Stimulated activated CD8-positive, alpha-beta memory T cell treated with anti-CD3 and anti-CD28 coated beads, Interleukin-4, amount 100 ng/mL, for 24 hours (primary cell): Measurements from ENCODE around the gene FGD2.

Source experiments
- DNase-seq: peaks from one replicate; pipeline ENCODE4 v3.0.0-alpha.2; 2020; ENCODE audit warnings: low read depth

FGD2 gene

DNA sequence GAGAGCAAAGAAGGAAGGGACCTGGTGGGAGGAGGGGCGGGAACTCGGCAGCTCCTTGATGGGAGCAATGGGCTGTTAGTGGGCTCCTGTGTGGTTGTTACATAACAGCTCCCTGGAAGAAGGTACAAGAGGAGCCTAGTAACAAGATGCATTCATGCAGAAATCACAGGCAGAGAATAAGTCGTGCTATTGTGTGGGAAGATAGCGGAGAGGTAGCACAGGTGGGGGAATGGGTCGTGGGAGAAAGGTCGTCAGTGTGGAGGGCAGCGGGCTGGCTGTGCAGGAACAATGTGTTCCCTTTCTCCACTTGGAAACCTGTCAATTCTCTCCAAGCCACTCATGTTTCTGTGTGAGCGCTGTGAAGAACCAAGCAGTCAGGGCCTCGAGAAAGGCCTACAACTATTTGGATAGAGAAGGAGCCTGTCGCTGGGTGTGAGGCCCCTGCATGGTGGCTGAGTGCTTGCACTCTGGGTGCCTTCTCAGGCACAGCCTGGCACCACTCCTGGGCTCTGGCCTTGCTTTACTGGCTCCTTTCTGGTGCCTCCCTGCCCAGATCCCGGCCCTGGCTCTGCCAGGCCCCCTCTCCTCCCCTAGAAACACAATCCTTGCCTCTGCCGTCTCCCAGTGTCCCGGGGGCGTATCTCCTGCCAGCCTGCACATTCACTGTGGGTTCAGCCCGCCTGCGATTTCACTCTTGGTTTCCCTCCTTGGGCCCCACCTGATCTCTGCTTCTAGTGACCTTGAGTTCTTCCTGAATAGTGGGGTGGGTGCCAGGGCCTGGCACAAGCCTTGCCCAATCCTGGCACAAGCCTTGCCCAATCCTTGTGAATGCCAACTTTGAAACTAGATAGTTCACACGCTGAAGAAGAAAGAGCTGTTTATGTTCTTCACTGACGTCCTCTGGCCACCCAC lies 7.4 kb upstream of the FGD2 start:
- DNase-seq = no peak

DNA sequence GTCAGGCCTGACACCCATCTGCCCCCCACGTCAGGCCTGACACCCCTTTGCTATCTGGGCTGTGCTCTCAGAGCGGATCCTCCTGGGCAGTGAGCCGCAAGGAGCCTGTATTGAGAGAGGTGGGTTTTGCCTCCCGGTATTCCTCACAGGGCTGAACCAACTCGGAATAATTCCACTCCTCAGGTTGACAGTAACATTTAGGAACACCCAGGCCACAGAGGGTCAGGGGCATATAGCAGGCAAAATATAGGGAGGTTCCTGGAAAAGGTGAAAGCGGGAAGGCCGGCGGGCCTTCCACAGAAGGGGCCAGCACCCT lies 6.8 kb upstream of the FGD2 start:
- DNase-seq = no peak

DNA sequence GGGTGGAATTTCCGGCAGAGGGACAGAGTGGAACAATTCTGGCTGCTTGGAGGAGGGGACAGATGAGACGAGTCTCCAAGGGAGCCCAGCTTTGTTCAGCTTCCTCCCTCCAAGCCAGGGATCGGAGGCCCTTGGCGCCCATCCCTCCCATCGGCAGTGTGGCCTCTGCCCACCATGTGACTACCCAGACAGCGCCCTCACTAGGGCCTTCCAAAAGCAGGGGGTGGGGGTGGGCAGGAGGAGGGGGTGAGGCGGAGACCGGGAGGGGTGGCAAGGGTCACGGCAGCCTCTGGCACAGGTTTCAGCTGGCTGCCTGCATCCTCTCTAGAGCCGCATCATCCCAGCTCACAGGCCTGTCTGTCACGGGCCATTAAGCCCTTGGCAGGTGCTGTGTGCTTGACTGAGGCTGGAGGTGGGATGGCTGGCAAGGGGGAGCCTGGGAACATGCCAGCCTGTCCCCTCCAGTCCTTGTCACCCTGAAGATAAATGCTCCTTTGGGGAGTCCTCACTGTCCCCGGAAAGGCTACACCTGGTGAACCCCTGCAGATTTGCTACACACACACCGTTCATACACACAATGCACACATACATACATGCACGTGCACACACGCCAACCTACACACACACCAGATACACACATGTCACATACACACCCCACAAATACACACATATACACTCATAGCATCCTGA lies 6.2 kb upstream of the FGD2 start:
- DNase-seq = no peak

DNA sequence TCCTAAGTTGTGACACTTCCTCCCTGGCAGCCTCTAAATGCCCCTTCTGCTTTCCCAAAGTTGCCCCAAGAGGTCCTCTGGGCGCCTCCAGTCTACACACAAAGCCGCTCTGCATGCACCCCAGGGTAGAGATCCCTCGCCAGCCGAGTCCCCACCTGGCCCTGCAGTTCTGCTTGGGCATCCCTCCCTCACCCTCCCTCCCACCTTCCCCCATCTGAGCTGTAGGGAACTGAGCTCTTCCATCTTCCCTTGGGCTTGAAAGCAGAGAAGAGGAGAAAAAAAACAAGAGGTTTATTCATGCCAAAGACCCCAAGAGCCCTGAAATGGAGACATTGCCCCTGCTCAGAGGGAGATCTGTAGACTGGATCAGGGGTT lies 5.7 kb upstream of the FGD2 start:
- DNase-seq = no peak

DNA sequence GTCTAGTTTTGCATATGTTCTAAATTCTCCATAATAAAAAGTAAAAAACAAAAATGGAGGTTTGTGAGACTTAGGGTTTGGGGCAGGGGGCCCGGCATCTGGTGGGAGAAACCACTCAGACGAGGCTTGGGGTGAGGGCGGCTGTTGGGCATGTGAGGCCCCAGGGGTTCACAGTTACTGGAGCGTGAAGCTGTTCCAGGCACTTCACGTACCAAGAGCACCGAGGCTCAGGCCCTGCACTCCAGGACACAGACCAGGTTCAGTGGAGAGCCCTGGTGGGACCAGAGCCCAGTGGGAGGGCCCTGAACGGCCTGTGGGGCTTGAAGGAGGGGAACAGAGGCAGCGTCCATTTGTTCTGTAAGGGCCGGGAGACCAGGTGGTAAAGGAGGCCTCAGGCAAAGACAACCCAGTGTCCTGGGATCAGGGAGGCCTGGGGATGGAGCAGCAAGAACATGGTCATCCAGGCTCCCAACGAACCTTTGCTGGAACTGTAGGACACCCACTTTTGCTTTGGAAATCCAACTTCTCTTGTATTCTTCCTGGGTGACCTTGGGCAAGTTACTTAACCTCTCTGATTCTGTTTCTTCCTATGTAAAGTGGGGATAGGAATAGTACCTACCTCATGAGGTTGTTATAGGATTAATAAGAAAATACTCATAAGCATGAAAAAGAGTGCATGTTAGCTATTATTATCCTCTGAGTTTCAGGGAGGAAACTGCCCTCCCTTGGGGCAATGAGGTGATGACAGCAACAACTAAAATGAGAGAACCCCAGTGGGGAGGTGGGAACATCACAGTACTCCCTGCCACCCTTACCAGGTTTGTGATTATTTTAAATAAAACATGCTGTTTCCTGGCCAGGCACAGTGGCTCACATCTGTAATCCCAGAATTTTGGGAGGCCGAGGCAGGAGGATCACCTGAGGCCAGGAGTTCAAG lies 1.1 kb upstream of the FGD2 start:
- no peak for DNase-seq

DNA sequence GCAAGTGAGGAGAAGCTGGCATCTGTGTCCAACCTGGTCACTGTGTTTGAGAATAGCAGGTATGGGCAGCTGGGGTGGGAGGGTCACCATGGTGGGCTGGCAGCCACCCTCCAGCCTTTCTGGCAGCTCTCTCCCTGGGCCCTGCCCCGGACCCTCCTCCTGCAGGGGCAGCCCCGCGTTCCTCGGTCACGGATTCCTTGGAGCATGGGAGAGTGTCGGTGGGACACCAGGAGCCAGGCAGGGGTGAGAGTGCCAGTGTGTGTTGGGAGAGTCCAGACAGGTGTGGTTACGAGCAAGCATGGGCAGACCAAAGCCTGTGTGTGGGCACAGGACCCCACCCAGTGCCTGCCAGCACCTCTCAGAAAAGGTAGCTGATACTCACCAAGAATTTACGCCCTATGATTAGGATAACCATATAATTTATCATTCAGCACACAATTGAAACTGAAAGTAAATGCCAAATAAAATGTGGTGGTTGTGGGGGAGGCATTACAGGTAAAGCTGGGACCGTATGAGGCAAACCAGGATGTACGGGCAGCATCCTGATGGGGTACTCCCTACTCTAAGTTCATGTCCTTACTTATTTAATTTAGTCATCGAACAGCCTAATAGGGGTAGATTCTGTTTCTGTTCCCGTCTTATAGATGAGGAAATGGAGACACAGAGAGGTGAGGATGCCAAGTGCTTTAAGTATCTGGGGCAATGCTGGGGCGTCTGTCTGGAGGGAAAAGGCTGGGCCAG lies 542 bp downstream of the FGD2 start:
- no peak for DNase-seq

DNA sequence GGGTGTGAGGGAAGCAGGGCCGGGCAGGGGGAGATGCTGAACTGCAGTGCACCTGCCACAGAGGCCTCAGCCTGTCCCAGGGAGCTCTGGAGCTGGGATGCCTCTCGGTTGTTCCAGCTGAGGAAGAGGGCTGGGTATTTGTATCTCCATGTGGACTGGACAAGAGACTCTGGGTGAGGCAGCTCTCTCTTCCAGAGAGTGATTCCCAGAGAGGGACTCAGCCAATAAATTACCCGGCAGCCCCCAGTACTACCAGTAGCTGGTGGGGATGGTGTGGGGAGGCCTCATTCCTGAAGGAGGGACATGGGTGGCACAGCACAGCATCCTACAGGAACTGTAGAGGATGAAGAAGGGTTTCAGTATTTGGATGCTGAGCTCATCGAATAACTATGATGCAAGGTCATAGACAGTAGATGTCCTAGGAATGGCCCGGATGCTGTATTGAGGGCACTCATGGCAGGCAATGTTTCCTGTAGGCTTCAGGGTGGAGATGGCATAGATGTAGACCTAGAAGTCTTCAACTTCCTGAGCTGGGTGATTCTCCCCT lies 1.4 kb downstream of the FGD2 start:
- DNase-seq = no peak

DNA sequence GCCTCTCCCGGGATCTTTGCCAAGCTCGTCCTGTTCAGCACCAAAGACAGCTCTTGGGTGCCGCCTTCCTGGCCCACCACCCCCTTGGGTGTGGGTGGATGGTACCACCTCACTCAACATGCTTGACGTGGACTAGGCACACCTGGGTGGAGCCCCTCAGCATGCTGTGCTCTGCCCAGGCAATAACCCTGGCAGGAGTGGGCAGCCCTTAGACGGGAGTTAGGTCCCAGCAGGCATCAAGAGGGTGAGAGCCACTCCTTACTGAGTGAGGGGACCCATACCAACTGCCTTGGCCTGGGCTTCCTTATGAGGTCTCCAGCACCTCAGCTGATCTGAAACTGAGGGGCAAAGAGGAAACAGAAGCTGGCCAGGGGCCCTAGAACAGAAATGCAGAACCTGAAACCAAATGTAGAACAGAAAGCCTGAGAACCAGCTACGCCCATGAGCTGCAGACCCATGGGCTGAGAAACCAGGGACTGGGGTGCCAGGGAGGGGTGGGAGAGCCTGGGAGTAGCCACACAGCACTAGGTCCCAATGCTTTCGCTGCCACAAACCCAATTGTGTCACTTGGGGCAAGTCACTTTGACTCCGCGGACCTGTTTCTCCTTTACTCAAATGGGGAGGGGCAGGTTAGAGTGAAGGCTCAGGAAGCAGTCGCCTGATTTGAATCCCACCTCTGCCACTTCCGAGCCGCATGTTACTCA lies 2.0 kb downstream of the FGD2 start:
- DNase-seq = no peak

DNA sequence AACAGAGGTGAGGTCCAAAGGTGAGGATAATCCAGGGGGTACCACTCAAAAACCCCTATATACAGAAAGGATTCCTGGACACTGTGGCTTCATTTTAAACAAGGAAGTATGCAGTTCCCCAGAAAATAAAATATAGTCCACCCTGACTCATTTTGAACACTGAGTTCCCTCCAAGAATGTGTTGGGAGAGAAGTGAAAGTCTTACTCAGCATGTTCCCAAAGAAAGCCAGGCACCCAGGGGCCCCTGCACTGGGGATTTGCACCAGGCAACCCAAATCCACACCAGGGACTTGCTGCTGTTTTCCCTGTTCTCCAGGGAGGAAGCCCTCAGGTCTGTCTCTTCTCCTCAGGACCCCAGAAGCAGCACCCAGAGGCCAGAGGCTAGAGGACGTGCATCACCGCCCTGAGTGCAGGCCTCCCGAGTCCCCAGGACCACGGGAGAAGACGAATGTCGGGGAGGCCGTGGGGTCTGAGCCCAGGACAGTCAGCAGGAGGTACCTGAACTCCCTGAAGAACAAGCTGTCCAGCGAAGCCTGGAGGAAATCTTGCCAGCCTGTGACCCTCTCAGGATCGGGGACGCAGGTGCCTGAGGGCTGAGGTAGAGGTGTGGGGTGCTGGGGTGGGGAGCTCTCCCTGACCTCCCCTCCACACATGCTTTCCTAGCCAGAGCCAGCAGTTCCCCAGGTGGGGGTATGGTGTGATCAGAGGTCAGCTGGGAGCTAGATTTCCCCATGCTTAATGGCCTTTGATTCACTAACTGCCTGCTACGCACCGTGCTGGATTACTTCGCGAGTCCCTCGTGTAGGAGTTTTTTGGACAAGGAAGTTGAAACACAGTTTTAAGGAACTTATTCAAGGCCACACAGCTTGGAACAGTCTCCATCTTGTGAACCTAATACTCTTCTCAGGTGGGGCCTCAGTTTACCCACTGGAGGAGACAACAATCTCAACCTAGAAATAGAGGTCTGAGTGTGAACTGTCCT lies 3.3 kb downstream of the FGD2 start:
- DNase-seq = no peak

DNA sequence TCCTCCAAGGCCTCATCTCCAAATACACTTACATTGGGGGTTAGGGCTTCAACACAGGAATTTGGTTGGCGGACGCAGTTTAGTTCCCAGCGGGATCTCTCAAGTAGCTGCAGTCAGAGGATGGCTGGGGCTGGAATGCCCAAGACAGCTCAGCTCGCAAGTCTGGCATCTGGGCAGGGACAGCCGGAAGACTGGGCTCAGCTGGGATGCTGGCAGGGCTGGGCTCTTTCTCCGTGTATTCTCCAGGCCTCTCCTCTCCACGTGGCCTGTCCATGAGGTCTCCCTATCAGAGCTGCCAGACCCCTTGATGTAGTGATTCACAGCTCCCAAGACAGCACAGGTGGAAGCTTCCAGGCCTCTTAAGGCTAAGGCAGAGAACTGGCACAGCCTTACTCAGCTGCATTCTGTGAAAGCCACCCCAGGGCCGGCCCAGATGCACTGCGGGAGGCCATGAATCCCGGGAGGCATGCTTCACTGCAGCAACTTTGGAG lies 5.0 kb downstream of the FGD2 start:
- DNase-seq = no peak

DNA sequence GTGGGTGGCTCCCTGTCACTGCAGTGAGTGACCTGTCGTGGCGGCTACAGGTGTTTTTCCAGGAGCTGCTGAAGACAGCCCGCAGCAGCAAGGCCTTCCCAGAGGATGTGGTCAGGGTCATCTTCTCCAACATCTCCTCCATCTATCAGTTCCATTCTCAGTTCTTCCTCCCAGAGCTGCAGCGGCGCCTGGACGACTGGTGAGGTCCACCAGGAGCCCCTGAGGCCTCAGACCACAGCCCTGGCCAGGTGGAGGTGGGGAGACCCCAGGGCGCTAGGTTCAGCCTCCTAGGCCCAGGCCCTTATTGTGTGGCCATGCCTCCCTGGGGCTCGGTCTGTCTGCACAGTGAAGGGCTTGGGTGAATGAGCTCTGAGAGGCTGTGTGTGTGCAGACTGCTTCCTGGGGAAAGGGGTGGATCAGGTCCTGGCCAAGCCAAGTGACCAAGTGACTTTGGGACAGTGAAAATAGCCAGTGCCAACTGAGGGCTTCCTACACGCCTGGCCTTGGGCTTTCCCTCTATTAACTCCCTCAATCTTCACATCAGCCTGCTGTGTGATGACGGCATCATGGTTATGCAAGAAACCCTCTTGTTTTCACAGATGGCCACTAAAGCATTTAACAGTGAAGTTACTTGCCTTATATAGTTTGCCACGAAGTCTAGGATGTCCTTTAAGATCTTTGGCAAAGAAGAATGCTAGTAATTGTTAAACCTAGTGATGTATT lies 6.4 kb downstream of the FGD2 start:
- DNase-seq = no peak

DNA sequence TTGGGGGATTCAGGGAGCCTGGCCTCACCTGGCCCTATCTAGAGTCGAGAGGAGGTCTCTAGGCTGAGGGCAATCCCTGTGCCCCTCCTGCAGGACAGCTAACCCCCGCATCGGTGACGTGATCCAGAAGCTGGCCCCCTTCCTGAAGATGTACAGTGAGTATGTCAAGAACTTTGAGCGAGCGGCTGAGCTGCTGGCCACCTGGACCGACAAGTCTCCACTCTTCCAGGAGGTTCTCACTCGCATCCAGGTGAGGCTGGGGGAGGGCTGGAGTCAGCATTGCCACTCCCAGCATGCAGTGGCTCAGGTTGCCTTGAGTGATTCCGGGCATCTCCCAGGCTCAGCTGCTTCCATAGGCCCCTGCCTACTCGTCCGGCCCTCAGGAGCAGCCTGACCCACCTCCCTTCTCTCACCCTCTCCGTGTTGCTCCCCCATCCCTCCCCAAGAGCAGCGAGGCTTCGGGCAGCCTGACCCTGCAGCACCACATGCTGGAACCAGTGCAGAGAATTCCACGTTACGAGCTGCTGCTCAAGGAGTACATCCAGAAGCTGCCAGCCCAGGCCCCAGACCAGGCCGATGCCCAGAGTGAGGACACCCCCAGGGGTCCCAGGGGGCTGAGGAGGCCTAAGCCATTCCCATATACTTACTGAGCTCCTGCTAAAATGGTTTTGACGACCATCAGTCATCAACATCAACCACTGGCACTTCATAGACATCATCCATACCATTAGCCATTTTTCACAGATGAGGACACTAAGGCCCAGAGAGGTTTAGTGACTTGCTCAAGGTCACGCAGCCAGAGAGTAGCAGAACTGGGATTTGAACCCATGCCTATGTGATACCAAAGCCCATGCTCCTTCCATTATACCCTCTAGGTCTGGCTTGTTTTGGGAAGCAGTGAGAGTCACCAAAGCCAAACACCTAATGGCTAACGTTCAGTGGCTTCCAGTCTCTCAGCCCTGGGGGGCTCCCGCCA lies 8.3 kb downstream of the FGD2 start:
- no peak for DNase-seq

DNA sequence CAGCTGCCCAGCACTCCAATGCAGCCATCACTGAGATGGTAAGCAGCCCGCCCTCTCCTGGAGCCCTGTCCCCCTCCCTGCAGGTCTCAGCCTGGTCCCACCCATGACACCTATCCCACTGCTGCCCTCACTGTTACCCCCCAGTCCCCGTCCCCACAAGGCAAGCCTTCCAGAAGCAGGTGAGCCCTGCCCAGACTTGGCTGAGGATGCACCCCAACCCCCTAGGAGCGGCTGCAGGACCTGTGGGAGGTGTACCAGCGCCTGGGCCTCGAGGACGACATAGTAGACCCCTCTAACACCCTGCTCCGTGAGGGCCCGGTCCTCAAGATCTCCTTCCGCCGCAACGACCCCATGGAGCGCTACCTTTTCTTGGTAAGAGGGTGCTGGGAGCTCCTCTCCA lies 9.2 kb downstream of the FGD2 start:
- DNase-seq = no peak

DNA sequence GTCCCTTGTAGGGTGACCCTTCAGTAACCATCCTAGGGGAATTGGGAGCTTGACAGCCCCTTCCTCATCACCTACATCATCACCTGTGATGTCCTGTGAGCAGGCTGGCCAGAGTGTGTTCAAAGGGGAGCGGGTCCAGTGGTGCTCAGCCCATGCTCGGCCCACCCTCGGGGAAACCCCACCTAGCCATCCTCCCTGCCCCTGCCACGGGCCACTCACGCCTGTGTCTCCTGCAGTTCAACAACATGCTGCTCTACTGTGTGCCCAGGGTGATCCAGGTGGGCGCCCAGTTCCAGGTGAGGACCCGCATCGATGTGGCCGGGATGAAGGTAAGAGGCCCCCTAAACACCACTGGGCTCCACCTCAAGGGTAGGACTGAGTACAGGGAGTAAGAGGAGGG lies 10.1 kb downstream of the FGD2 start:
- DNase-seq = no peak

DNA sequence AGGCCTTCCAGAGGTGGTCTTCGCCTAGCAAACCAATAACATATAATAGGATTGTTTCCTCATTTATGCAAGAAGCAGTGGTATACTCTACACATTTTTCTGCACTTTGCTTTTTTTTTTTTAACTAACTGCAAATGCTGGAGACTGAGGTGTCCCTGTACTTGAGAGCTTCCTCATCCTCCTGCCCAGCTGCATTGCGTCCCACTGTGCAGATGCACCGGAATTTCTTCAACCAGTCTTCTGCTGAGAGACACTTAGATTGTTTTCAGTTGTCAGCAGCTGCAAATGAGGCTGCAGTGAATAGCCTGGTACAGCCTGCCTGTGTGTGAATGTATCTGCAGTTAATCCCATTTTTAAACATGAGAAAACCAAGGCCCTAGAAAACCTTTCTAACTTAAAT lies 11.5 kb downstream of the FGD2 start:
- DNase-seq = no peak

DNA sequence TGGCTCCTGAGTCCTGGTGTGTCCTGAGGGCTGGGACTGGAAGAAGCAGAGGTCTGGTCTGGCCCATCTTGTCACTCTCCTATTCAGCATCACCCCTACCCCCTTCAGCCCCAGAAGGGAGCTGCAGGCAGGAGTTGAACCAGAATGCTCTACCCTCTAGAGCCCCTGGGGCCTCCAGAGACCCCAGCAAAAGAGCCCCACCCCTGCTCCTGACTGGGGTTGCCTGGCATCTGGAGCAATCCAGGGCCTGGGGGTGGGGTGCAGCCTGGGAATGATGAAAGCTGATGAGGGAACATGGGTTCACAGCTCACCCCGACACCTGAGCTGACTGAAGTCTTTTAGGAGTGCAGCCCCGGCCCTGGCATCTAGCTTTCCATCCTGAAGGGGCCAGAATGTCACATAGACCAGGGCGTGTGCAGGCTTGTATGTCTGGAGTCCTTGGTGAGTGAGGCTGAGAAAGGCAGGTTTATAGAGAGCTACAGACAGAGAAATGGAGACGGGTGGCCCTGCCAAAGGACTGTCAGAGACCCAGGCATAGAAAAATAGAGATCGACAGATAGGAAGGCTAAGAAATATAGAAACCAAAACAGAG lies 12.2 kb downstream of the FGD2 start:
- no peak for DNase-seq
